ENCODE results near the gene USP19. TPM values are rescaled to one million over a fixed set of nuclear protein-coding genes. Genes with fewer than 3 reads are reported as not detected.

USP19 gene
- total RNA-seq, 1 experiment from 2014 or later = 66.3 TPM

DNA sequence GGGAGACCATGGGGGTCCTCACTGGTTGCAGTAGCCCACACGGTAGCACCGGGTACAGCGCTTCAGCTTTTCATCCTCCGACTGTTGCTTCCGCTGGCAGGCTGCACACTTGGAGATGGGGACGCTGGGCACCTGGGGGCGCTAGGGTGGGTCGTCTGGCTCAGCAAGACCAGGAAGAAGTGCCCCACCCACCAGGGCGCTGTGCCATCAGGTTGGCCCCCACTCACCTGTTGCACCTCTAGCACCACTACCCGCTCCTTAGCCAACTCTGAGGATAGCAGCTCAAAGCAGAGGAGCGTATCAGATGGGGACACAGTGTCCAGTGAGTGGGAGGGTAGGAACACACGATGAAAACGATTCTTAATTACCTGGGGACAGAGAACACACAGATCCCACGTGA, 8.4 kb downstream of the USP19 start:
- no peak overlapping the region for H3K9ac ChIP-seq (ENCODE audit: extremely low read depth, insufficient read length, low read length)
- H3K27me3 ChIP-seq (ENCODE audit: insufficient read depth, low read length) = no peaks in the 10 kb centered on the region
- no peak overlapping the region for H3K14ac ChIP-seq (ENCODE audit: insufficient read depth, low read length)
- H3K36me3 Mint-ChIP-seq (ENCODE audit: insufficient read depth in 1 of 3, low read depth in 3 of 3) = peaks cover 42 to 81% (median 77%) of the 10 kb centered on the region in 3 experiments
- H2AK5ac ChIP-seq (ENCODE audit: insufficient read length, low read length) = no peak overlapping the region
- H4K5ac ChIP-seq (ENCODE audit: insufficient read length, low read depth, low read length) = no peak overlapping the region
- H3K27ac ChIP-seq (ENCODE audit: insufficient read length, low read depth, low read length) = no peak overlapping the region
- H3K4me2 ChIP-seq (ENCODE audit: insufficient read depth, insufficient read length, low read length) = no peak overlapping the region
- H4K8ac ChIP-seq (replicated peaks; ENCODE audit: insufficient read length, low read depth, low read length) = no peak overlapping the region
- H4K91ac ChIP-seq (ENCODE audit: insufficient read length, low read depth, low read length) = no peak overlapping the region
- no peaks in the 10 kb centered on the region for H3K23me2 ChIP-seq (ENCODE audit: insufficient read length, low read depth, low read length, poor library complexity, severe bottlenecking)
- no peak overlapping the region for H3K4ac ChIP-seq (ENCODE audit: low read depth, low read length)
- H3K9me3 Mint-ChIP-seq = no peaks in the 10 kb centered on the region
- TF ChIP-seq, protein P1, sequence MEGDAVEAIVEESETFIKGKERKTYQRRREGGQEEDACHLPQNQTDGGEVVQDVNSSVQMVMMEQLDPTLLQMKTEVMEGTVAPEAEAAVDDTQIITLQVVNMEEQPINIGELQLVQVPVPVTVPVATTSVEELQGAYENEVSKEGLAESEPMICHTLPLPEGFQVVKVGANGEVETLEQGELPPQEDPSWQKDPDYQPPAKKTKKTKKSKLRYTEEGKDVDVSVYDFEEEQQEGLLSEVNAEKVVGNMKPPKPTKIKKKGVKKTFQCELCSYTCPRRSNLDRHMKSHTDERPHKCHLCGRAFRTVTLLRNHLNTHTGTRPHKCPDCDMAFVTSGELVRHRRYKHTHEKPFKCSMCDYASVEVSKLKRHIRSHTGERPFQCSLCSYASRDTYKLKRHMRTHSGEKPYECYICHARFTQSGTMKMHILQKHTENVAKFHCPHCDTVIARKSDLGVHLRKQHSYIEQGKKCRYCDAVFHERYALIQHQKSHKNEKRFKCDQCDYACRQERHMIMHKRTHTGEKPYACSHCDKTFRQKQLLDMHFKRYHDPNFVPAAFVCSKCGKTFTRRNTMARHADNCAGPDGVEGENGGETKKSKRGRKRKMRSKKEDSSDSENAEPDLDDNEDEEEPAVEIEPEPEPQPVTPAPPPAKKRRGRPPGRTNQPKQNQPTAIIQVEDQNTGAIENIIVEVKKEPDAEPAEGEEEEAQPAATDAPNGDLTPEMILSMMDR (conservative IDR thresholded peaks at IDR 0.05) = no peak
- H3K4me1 Mint-ChIP-seq = no peaks in the 10 kb centered on the region
- H3T11ph ChIP-seq (ENCODE audit: low read length) = no peak overlapping the region
- H3K4me3 Mint-ChIP-seq = no peak overlapping the region
- H3K4me1 ChIP-seq (ENCODE audit: insufficient read depth, low read length) = no peaks in the 10 kb centered on the region
- no peak overlapping the region for H3K56ac ChIP-seq (ENCODE audit: insufficient read length, low read depth, low read length)
- no peak overlapping the region for H2BK120ac ChIP-seq (ENCODE audit: low read depth, low read length, poor library complexity, severe bottlenecking)
- no peak overlapping the region for H3K27ac Mint-ChIP-seq
- H3K18ac ChIP-seq (ENCODE audit: insufficient read length, low read depth, low read length) = no peak overlapping the region
- no CpG with 5 or more reads among the region's 14 CpGs for WGBS (ENCODE audit: extremely low coverage, insufficient read length, low lambda C conversion rate)
- no peaks in the 10 kb centered on the region for H3K9me3 ChIP-seq (ENCODE audit: control insufficient read depth, low read depth, low read length)
- H3K79me1 ChIP-seq (ENCODE audit: insufficient read depth, low read depth, low read length, poor library complexity, severe bottlenecking) = no peaks in the 10 kb centered on the region
- H3K27me3 Mint-ChIP-seq (ENCODE audit: low read depth) = no peaks in the 10 kb centered on the region
- H2BK5ac ChIP-seq (ENCODE audit: insufficient read length, low read length) = no peak overlapping the region
- no peak overlapping the region for H2BK20ac ChIP-seq (ENCODE audit: low read depth, low read length, poor library complexity, severe bottlenecking)
- no peak overlapping the region for H2AFZ ChIP-seq (ENCODE audit: low read length)
- H2BK15ac ChIP-seq (ENCODE audit: low read depth, low read length) = no peak overlapping the region
- H3K79me2 ChIP-seq (ENCODE audit: insufficient read depth, low read length) = no peaks in the 10 kb centered on the region
- no peak overlapping the region for H2BK12ac ChIP-seq (ENCODE audit: insufficient read length, low read depth, low read length)
- H4K20me1 ChIP-seq (ENCODE audit: control insufficient read depth, insufficient read depth, insufficient read length) = no peaks in the 10 kb centered on the region
- no peak for DNase-seq
- H3K23ac ChIP-seq (ENCODE audit: insufficient read length, low read depth, low read length) = no peak overlapping the region
